HG02970 (cell line): ENCODE measurements around the gene ZDHHC15.
"Not testable (repeated sequence)": the region's sequence is repeated elsewhere in the genome, so short reads cannot be mapped to it uniquely, and the experiment has no call there.

Experiments
- ATAC-seq: cut with Tn5 transposase; IDR thresholded peaks from one replicate; pipeline ENCODE4 v1.9.1; 2021; ENCODE audit warnings: mild to moderate bottlenecking, moderate library complexity, moderate number of reproducible peaks; ENCODE audit not compliant: unreplicated experiment, low FRiP score

The ZDHHC15 gene, protein sequence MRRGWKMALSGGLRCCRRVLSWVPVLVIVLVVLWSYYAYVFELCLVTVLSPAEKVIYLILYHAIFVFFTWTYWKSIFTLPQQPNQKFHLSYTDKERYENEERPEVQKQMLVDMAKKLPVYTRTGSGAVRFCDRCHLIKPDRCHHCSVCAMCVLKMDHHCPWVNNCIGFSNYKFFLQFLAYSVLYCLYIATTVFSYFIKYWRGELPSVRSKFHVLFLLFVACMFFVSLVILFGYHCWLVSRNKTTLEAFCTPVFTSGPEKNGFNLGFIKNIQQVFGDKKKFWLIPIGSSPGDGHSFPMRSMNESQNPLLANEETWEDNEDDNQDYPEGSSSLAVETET

GRCh38 chrX:75522565-75523431, at the start of gene ZDHHC15:
Gene ZDHHC15 (minus strand): TSS chrX:75523037. CDS start chrX:75523024, 13 bp downstream.
- ATAC-seq = no peak

DNA sequence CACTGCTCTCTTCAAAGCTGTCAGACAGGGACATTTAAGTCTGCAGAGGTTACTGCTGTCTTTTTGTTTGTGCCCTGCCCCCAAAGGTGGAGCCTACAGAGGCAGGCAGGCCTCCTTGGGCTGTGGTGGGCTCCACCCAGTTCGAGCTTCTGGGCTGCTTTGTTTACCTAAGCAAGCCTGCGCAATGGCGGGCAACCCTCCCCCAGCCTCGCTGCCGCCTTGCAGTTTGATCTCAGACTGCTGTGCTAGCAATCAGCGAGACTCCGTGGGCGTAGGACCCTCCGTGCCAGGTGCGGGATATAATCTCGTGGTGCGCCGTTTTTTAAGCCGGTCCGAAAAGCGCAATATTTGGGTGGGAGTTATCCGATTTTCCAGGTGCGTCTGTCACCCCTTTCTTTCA, 37.7 kb upstream of the ZDHHC15 start:
- not testable (repeated sequence) for ATAC-seq

- no peak for ATAC-seq
Measured at GRCh38 chrX:75547783-75548182, 24.9 kb upstream of the ZDHHC15 start.

- ATAC-seq = no peak
Measured at GRCh38 chrX:75546724-75547511, 24.1 kb upstream of the ZDHHC15 start.

GRCh38 chrX:75544786-75545185, 21.9 kb upstream of the ZDHHC15 start:
- ATAC-seq = no peak

DNA sequence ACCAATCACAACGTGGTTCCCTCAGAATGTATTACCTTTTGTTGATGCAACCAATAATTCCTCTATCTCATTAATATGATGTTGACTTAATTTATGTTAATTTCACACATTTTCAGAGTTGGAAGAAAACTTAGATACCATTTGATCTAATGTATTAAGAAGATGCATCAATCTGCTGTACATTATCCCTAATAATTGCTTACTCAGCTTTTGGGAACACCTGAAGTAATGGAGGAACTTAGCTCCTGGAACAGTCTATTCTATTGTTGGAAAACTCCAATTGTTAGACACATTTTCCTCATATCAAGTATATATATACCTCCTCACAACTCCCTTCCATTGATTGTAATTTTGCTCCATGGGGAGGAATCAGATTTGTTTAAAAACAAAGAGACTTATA, 38.9 kb downstream of the ZDHHC15 start:
- no peak for ATAC-seq

DNA sequence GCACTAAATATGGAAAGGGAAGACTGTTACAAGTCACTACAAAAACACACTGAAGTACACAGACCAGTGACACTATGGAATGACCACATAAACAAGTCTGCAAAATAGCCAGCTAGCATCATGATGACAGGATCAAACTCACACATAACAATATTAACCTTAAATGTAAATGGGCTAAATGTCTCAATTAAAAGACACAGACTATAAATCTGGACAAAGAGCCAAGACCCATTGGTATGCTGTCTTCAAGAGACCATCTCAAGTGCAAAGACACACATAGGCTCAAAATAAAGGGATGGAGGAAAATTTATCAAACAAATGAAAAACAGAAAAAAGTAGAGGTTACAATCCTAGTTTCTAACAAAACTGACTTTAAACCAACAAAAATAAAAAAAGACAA, 61.1 kb downstream of the ZDHHC15 start:
- ATAC-seq = not testable (repeated sequence)

DNA sequence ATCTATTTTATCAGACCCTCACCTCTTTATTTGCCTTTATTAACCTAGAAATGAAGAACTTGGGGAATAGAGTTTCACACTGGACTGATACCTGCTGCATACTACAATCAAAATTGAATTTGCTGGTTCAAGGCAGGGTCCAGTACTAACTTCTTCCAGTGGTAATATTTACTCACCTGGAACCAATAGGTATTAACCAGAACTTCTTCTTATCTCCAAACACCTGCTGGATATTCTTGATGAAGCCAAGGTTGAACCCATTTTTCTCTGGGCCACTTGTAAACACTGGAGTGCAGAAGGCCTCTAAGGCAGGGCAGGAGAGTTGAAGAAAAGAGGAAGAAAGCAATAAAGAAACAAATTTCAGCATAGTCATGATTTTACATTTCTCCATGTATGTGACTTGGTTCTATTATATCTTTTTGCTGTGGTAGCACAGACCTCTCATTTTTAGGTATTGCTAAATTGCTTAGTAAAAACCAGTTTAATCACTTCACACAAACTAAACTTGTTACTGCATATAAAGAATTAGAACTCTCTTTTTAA, 101.1 kb downstream of the ZDHHC15 start:
- ATAC-seq = no peak

- ATAC-seq = not testable (repeated sequence)
Measured at GRCh38 chrX:75407153-75407552, 115.7 kb downstream of the ZDHHC15 start.

DNA sequence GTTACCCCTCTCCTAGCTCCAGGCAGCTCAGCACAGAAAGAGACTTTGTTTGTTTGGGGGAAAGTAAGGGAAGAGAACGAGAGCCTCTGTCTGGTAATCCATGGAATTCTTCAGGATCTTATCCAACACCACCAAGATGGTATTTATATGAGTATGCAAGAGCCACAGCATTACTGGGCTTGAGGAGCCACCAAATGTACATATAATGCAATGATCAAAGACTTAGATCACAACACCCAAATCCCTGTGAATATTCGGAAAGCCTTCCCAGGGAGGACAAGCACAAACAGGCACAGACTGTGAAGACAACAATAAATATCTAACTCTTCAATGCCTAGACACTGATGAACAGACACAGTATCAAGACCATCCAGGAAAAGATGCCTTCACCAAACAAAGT, 132.4 kb downstream of the ZDHHC15 start:
- ATAC-seq = no peak

- no peak for ATAC-seq
Measured at GRCh38 chrX:75369721-75370120, 153.1 kb downstream of the ZDHHC15 start.

DNA sequence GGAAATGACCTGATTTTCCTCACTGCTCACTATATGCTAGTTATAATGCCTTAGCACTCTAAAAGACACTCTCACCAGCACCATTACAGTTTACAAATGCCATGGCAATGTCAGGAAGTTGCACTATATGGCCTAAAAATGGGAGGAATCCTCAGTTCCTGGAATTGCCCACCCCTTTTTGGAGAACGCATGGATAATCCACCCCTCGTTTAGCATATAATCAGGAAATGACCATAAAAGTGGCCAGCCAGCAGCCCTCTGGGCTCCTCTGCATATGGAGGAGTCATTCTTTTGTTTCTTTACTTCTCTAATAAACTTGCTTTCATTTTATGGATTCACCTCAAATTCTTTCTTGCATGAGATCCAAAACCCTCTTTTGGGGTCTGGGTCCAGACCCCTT, 156.0 kb downstream of the ZDHHC15 start:
- ATAC-seq = no peak

- ATAC-seq = no peak
Measured at GRCh38 chrX:75365243-75365975, 157.4 kb downstream of the ZDHHC15 start.

DNA sequence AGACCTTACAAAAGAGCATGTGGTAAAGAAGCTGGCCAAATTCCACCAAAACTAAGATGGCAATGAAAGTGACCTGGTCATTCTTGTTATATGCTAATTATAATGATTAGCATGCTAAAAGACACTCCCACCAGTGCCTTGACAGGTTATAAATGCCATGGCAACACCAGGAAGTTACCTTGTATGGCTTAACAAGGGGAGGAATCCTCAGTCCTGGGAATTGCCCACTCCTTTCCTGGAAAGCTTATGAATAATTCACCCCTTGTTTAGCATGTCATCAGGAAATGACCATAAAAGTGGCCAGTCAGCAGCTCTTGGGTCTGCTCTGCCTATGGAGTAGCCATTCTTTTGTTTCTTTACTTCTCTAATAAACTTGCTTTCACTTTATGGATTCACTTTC, 161.0 kb downstream of the ZDHHC15 start:
- no peak for ATAC-seq

DNA sequence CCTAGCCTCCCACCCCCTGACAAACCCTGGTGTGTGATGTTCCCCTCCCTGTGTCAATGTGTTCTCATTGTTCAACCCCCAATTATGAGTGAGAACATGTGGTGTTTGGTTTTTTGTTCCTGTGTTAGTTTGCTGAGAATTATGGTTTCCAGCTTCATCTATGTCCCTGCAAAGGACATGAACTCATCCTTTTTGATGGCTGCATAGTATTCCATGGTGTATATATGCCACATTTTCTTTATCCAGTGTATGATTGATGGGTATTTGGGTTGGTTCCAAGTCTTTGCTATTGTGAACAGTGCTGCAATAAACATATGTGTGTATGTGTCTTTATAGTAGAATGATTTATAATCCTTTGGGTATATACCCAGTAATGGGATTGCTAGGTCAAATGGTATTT, 174.2 kb downstream of the ZDHHC15 start:
- not testable (repeated sequence) for ATAC-seq

DNA sequence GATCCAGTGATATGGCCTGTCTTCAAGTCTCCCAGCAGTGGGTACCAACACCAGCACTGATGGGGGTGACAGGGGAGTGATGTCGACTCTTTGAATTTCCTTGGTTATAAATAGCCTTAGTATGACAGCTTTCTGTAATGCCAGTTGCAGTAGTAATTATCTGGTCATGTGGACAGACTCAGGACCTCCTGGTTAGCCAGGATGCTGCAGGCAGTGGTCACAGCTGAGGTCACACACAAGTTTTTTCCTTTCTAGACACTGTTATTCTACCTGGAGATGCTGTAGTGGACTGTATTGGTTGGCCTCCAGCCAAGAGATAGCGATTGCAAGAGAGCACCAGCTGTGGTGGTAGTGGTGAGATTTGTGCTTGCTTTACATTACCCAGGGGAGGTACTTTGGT, 185.3 kb downstream of the ZDHHC15 start:
- ATAC-seq = no peak

DNA sequence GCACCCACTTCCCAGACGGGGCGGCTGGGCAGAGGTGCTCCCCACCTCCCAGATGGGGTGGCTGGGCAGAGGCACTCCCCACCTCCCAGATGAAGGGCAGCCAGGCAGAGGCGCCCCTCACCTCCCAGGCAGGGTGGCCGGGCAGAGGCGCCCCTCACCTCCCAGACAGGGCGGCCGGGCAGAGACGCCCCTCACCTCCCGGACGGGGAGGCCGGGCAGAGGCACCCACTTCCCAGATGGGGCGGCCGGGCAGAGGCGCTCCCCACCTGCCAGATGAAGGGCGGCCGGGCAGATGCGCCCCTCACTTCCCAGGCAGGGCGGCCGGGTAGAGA, 187.7 kb downstream of the ZDHHC15 start:
- ATAC-seq = no peak

GRCh38 chrX:75334407-75335126, 188.3 kb downstream of the ZDHHC15 start:
- not testable (repeated sequence) for ATAC-seq

GRCh38 chrX:75327607-75328006, 195.2 kb downstream of the ZDHHC15 start:
- ATAC-seq = no peak
